Measurements from ENCODE around the gene MPDU1. TPM values are rescaled to one million over a fixed set of nuclear protein-coding genes. Genes with fewer than 3 reads are reported as not detected.

MPDU1 gene
- total RNA-seq, 1 experiment from 2014 or later: 73.1 TPM

- H3K18ac ChIP-seq (ENCODE audit: insufficient read length, low read depth, low read length): no peak overlapping the region
- DNase-seq: peak; percentile 96
- no peaks in the 10 kb centered on the region for H4K20me1 ChIP-seq (ENCODE audit: control insufficient read depth, insufficient read depth, insufficient read length)
- H3K79me1 ChIP-seq (ENCODE audit: insufficient read depth, low read depth, low read length, poor library complexity, severe bottlenecking): peaks cover 15% of the 10 kb centered on the region
- no peak overlapping the region for H2BK15ac ChIP-seq (ENCODE audit: low read depth, low read length)
- H2BK20ac ChIP-seq (ENCODE audit: low read depth, low read length, poor library complexity, severe bottlenecking): no peak overlapping the region
- Mint-ChIP-seq H3K9me3 (no peaks in the 10 kb centered on the region), H3K4me3 (peak overlapping the region; percentile 90 to 91), H3K27me3 (ENCODE audit: low read depth) (no peaks in the 10 kb centered on the region; the same call in 1 of the 2 replicates), H3K36me3 (ENCODE audit: insufficient read depth in 1 of 3, low read depth in 3 of 3) (peaks cover 12 to 31% (median 31%) of the 10 kb centered on the region in 3 experiments; a peak in 6 of 7 replicates), H3K4me1 (peaks cover 36 to 54% of the 10 kb centered on the region in 2 experiments), H3K27ac (peak overlapping the region; percentile 92 to 98 (median 97))
- no peak overlapping the region for H4K91ac ChIP-seq (ENCODE audit: insufficient read length, low read depth, low read length)
- TF ChIP-seq, protein P1, sequence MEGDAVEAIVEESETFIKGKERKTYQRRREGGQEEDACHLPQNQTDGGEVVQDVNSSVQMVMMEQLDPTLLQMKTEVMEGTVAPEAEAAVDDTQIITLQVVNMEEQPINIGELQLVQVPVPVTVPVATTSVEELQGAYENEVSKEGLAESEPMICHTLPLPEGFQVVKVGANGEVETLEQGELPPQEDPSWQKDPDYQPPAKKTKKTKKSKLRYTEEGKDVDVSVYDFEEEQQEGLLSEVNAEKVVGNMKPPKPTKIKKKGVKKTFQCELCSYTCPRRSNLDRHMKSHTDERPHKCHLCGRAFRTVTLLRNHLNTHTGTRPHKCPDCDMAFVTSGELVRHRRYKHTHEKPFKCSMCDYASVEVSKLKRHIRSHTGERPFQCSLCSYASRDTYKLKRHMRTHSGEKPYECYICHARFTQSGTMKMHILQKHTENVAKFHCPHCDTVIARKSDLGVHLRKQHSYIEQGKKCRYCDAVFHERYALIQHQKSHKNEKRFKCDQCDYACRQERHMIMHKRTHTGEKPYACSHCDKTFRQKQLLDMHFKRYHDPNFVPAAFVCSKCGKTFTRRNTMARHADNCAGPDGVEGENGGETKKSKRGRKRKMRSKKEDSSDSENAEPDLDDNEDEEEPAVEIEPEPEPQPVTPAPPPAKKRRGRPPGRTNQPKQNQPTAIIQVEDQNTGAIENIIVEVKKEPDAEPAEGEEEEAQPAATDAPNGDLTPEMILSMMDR (conservative IDR thresholded peaks at IDR 0.05): peak; percentile 78
- H3K27ac ChIP-seq (ENCODE audit: insufficient read length, low read depth, low read length): no peak overlapping the region
- H2BK120ac ChIP-seq (ENCODE audit: low read depth, low read length, poor library complexity, severe bottlenecking): no peak overlapping the region
- H4K8ac ChIP-seq (replicated peaks; ENCODE audit: insufficient read length, low read depth, low read length): no peak overlapping the region
- no peak overlapping the region for H3K56ac ChIP-seq (ENCODE audit: insufficient read length, low read depth, low read length)
- H3K27me3 ChIP-seq (ENCODE audit: insufficient read depth, low read length): no peaks in the 10 kb centered on the region
- H3K9ac ChIP-seq (ENCODE audit: extremely low read depth, insufficient read length, low read length): peak overlapping the region; percentile 57
- no peak overlapping the region for H3K4ac ChIP-seq (ENCODE audit: low read depth, low read length)
- H2BK12ac ChIP-seq (ENCODE audit: insufficient read length, low read depth, low read length): no peak overlapping the region
- peaks cover 9% of the 10 kb centered on the region for H3K23me2 ChIP-seq (ENCODE audit: insufficient read length, low read depth, low read length, poor library complexity, severe bottlenecking)
- no CpG with 5 or more reads among the region's 32 CpGs for WGBS (ENCODE audit: extremely low coverage, insufficient read length, low lambda C conversion rate)
- no peak overlapping the region for H2AK5ac ChIP-seq (ENCODE audit: insufficient read length, low read length)
- H3K4me2 ChIP-seq (ENCODE audit: insufficient read depth, insufficient read length, low read length): peak overlapping the region; percentile 77
- H3K9me3 ChIP-seq (ENCODE audit: control insufficient read depth, low read depth, low read length): no peaks in the 10 kb centered on the region
- H3K4me1 ChIP-seq (ENCODE audit: insufficient read depth, low read length): 0 out of 2 replicates have a peak, but pooled peaks cover 2% of the 10 kb centered on the region
- H3K79me2 ChIP-seq (ENCODE audit: insufficient read depth, low read length): peaks cover 8% of the 10 kb centered on the region; the same call in 1 of the 2 replicates
- no peak overlapping the region for H3K14ac ChIP-seq (ENCODE audit: insufficient read depth, low read length)
- no peak overlapping the region for H3K23ac ChIP-seq (ENCODE audit: insufficient read length, low read depth, low read length)
- H2BK5ac ChIP-seq (ENCODE audit: insufficient read length, low read length): no peak overlapping the region
- no peak overlapping the region for H3T11ph ChIP-seq (ENCODE audit: low read length)
- no peak overlapping the region for H4K5ac ChIP-seq (ENCODE audit: insufficient read length, low read depth, low read length)
- H2AFZ ChIP-seq (ENCODE audit: low read length): no peak overlapping the region
Observed at GRCh38 chr17:7561028-7561575, 22.6 kb upstream of the MPDU1 start.
